NCI-H1092 treated with DMSO at 0.1 percent for 48 hours (cell line): Measurements from ENCODE around the gene TNFRSF13B.
"Not testable (repeated sequence)": the region's sequence is repeated elsewhere in the genome, so short reads cannot be mapped to it uniquely, and the experiment has no call there.

Source experiments
- DNase-seq: peaks from one replicate; lab custom pipeline; 2025; lab: John Stamatoyannopoulos, UW

The TNFRSF13B gene

GRCh38 chr17:16987066-16987829 lies 15.3 kb upstream of the TNFRSF13B start:
- DNase-seq: no peak

GRCh38 chr17:16986391-16986790 lies 14.5 kb upstream of the TNFRSF13B start:
- no peak for DNase-seq

GRCh38 chr17:16981928-16982327 lies 10.0 kb upstream of the TNFRSF13B start:
- DNase-seq: no peak

GRCh38 chr17:16980813-16981731 lies 9.2 kb upstream of the TNFRSF13B start:
- DNase-seq: no peak

- no peak for DNase-seq
These were observed 8.1 kb upstream of the TNFRSF13B start for GRCh38 chr17:16980061-16980460.

- not testable (repeated sequence) for DNase-seq
These were observed 7.4 kb upstream of the TNFRSF13B start for GRCh38 chr17:16979237-16979823.

GRCh38 chr17:16977932-16978331 lies 6.0 kb upstream of the TNFRSF13B start:
- DNase-seq: no peak

- no peak for DNase-seq
These were observed 5.0 kb upstream of the TNFRSF13B start for GRCh38 chr17:16976725-16977550.

- DNase-seq: no peak
These were observed 4.1 kb upstream of the TNFRSF13B start for GRCh38 chr17:16975744-16976625.

GRCh38 chr17:16975277-16975651 lies 3.3 kb upstream of the TNFRSF13B start:
- no peak for DNase-seq

GRCh38 chr17:16974569-16975276 lies 2.8 kb upstream of the TNFRSF13B start:
- no peak for DNase-seq

- DNase-seq: no peak
These were observed 2.0 kb upstream of the TNFRSF13B start for GRCh38 chr17:16973760-16974540.

GRCh38 chr17:16973043-16973442 lies 1.1 kb upstream of the TNFRSF13B start:
- DNase-seq: not testable (repeated sequence)

- DNase-seq: no peak
These were observed 428 bp upstream of the TNFRSF13B start for GRCh38 chr17:16972346-16972745.

- no peak for DNase-seq
These were observed 1.7 kb downstream of the TNFRSF13B start for GRCh38 chr17:16969931-16970906.

GRCh38 chr17:16968786-16969185 lies 3.1 kb downstream of the TNFRSF13B start:
- no peak for DNase-seq

GRCh38 chr17:16962804-16963203 lies 9.1 kb downstream of the TNFRSF13B start:
- no peak for DNase-seq

GRCh38 chr17:16961792-16962191 lies 10.1 kb downstream of the TNFRSF13B start:
- DNase-seq: no peak
